Neuronal stem cell (in vitro differentiated cells): Measurements from ENCODE around the gene AMOT.
A peak's percentile ranks its signal among the peaks of the same experiment; 100 is the strongest.

ENCODE experiments used
- DNase-seq: peaks from one replicate; pipeline ENCODE4 v3.0.0-alpha.2; 2013; ENCODE audit warnings: low spot score
- H2AFZ ChIP-seq: one replicate; pipeline ENCODE4 v1.6.1; 2013; ENCODE audit warnings: mild to moderate bottlenecking, low read length, inconsistent platforms
- H2AK5ac ChIP-seq: 2 replicates; pipeline ENCODE4 v1.6.1; 2013; ENCODE audit warnings: low read depth, mild to moderate bottlenecking, inconsistent platforms, low read length, moderate library complexity, mixed read lengths
- H2BK120ac ChIP-seq: 2 replicates; pipeline ENCODE4 v1.6.1; 2013; ENCODE audit warnings: low read depth, mild to moderate bottlenecking, inconsistent platforms, low read length, moderate library complexity, mixed read lengths
- H2BK12ac ChIP-seq: one replicate; pipeline ENCODE4 v1.6.1; 2013; ENCODE audit warnings: low read length, inconsistent platforms
- H2BK15ac ChIP-seq: 2 replicates; pipeline ENCODE4 v1.6.1; 2013; ENCODE audit warnings: mild to moderate bottlenecking, low read length, inconsistent platforms, mixed read lengths
- H2BK5ac ChIP-seq: one replicate; pipeline ENCODE4 v1.6.1; 2013; ENCODE audit warnings: inconsistent platforms, mild to moderate bottlenecking, low read length, moderate library complexity
- H3K14ac ChIP-seq: one replicate; pipeline ENCODE4 v1.6.1; 2013; ENCODE audit warnings: low read length, inconsistent platforms
- H3K18ac ChIP-seq: 2 replicates; pipeline ENCODE4 v1.6.1; 2013; ENCODE audit warnings: low read length, inconsistent platforms
- H3K23ac ChIP-seq: 2 replicates; pipeline ENCODE4 v1.6.1; 2013; ENCODE audit warnings: low read depth, mild to moderate bottlenecking, mixed read lengths, low read length, inconsistent platforms; ENCODE audit not compliant: poor library complexity
- H3K27ac ChIP-seq: replicated peaks from 3 replicates; pipeline ENCODE4 v1.5.1; 2013; ENCODE audit warnings: low read length, inconsistent platforms
- H3K27me3 ChIP-seq, 3 experiments: 2 replicates each; pipeline ENCODE4 v1.6.1; 2013; ENCODE audit warnings: low read length in 3 of 3, mild to moderate bottlenecking in 2 of 3, inconsistent platforms in 1 of 3, low read depth in 1 of 3, mixed read lengths in 1 of 3, moderate library complexity in 1 of 3; ENCODE audit not compliant: control insufficient read depth in 3 of 3, insufficient read depth in 3 of 3
- H3K36me3 ChIP-seq, 2 donors: replicated peaks in 1 of 2; 2 replicates each; pipeline ENCODE4 v1.6.1; 2013; ENCODE audit warnings: low read length in 2 of 2; ENCODE audit not compliant: control insufficient read depth in 2 of 2, insufficient read depth in 2 of 2
- H3K4ac ChIP-seq: 2 replicates; pipeline ENCODE4 v1.6.1; 2013; ENCODE audit warnings: inconsistent platforms, mild to moderate bottlenecking, low read length, moderate library complexity
- H3K4me1 ChIP-seq, 2 donors: 1 replicate in 1 of 2; 2 replicates in 1 of 2; pipeline ENCODE4 v1.6.1; 2013; ENCODE audit warnings: low read length in 2 of 2, low read depth in 1 of 2; ENCODE audit not compliant: control insufficient read depth in 2 of 2, insufficient read depth in 1 of 2
- H3K4me2 ChIP-seq: one replicate; pipeline ENCODE4 v1.6.1; 2013; ENCODE audit warnings: mild to moderate bottlenecking, low read length, inconsistent platforms; ENCODE audit not compliant: insufficient read depth, poor library complexity, severe bottlenecking
- H3K4me3 ChIP-seq, 2 donors: 2 replicates each; pipeline ENCODE4 v1.5.1; 2013; ENCODE audit warnings: low read length in 2 of 2, mild to moderate bottlenecking in 2 of 2, inconsistent platforms in 1 of 2, moderate library complexity in 1 of 2
- H3K79me1 ChIP-seq: one replicate; pipeline ENCODE4 v1.6.1; 2013; ENCODE audit warnings: low read depth, mild to moderate bottlenecking, inconsistent platforms, low read length, moderate library complexity
- H3K9ac ChIP-seq: one replicate; pipeline ENCODE4 v1.6.1; 2013; ENCODE audit warnings: mild to moderate bottlenecking, low read depth, low read length, inconsistent platforms; ENCODE audit not compliant: poor library complexity
- H3K9me3 ChIP-seq, 2 donors: replicated peaks in 1 of 2; 2 replicates each; pipeline versions ENCODE3 to v1.6.1; 2013; ENCODE audit warnings: low read length in 2 of 2, mild to moderate bottlenecking in 2 of 2, inconsistent platforms in 1 of 2, low read depth in 1 of 2, mixed read lengths in 1 of 2, moderate library complexity in 1 of 2; ENCODE audit not compliant: control insufficient read depth in 2 of 2, insufficient read depth in 1 of 2
- H4K8ac ChIP-seq: one replicate; pipeline ENCODE4 v1.6.1; 2013; ENCODE audit warnings: low read depth, mild to moderate bottlenecking, inconsistent platforms, low read length, moderate library complexity
- H4K91ac ChIP-seq: one replicate; pipeline ENCODE4 v1.6.1; 2013; ENCODE audit warnings: low read length, low read depth, mild to moderate bottlenecking, inconsistent platforms; ENCODE audit not compliant: poor library complexity
- WGBS, 2 donors: extraction: QIAGEN DNeasy Blood & Tissue Kit; methylation state at CpG; one replicate each; pipeline ENCODE4 v1.1.7; 2013; ENCODE audit warnings: missing lambda C conversion rate in 2 of 2, mixed read lengths in 1 of 2; ENCODE audit not compliant: insufficient read length in 2 of 2, insufficient replicate concordance in 1 of 2; ENCODE audit errors: extremely low coverage in 2 of 2; 5-methylcytosine and 5-hydroxymethylcytosine counted together

Gene AMOT

DNA sequence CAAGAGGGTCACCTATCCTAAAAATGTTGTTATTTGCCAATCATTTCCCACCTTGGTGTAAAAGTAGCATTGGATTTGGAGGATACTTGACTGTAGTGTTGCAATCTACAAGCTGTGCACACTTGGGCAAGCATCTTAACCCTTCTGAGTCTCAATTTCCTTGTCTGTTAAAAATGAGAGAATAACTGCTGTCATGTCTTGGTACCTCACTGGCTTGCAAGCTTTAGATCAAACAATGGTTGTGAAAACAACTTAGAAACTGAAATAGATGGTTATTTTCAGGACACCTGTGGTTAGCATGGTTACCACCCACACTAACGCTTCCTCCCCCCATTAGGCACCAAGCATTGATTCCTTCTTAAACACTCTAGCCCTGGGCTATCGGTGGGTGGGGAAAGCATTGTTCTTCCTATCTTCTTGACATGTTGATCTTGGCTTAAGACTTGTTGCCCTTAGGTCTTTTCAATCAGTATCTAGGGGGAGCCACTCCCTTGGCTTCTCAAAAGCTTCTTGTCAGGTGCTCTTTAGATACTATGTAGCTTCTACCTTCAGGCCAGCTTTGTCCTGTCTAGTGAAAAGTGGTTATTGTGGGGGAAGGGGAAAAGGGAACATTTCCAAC is 10.6 kb upstream of the AMOT start:
- Histone ChIP-seq H3K4me2 (no peak overlapping the region), H2AK5ac (no peak overlapping the region), H3K4me1 (peaks cover 0 to 6% of the 10 kb centered on the region in 2 donors), H4K8ac (no peak overlapping the region), H4K91ac (no peak overlapping the region), H3K9me3 (no peaks in the 10 kb centered on the region), H3K36me3 (no peaks in the 10 kb centered on the region), H3K27ac (no peak overlapping the region), H3K9ac (no peak overlapping the region), H2BK120ac (no peak overlapping the region), H3K23ac (no peak overlapping the region), H2BK12ac (no peak overlapping the region), H2AFZ (no peak overlapping the region), H3K18ac (no peak overlapping the region), H3K79me1 (no peaks in the 10 kb centered on the region), H3K4ac (no peak overlapping the region), H3K4me3 (no peak overlapping the region), H2BK5ac (no peak overlapping the region), H2BK15ac (no peak overlapping the region), H3K14ac (no peak overlapping the region), H3K27me3 (no peaks in the 10 kb centered on the region)
- WGBS, 2 donors = no CpG with 5 or more reads among the region's 2 CpGs
- no peak for DNase-seq

GRCh38 chrX:112849016-112849415 is 8.4 kb upstream of the AMOT start:
- no peak overlapping the region for H2AK5ac ChIP-seq
- no peak overlapping the region for H3K4me3 ChIP-seq
- H2BK12ac ChIP-seq = no peak overlapping the region
- H3K4me2 ChIP-seq = no peak overlapping the region
- no peak overlapping the region for H4K91ac ChIP-seq
- H2BK15ac ChIP-seq = no peak overlapping the region
- no peak for DNase-seq
- H3K4ac ChIP-seq = no peak overlapping the region
- peaks cover 0 to 8% of the 10 kb centered on the region in 2 donors for H3K4me1 ChIP-seq
- no peak overlapping the region for H3K23ac ChIP-seq
- H3K18ac ChIP-seq = no peak overlapping the region
- no peak overlapping the region for H2BK120ac ChIP-seq
- no peak overlapping the region for H3K27ac ChIP-seq
- H2AFZ ChIP-seq = peak overlapping the region; percentile 7
- H3K14ac ChIP-seq = no peak overlapping the region
- no peaks in the 10 kb centered on the region for H3K79me1 ChIP-seq
- no peaks in the 10 kb centered on the region for H3K27me3 ChIP-seq
- H2BK5ac ChIP-seq = no peak overlapping the region
- no peak overlapping the region for H3K9ac ChIP-seq
- no peaks in the 10 kb centered on the region for H3K36me3 ChIP-seq
- no peaks in the 10 kb centered on the region for H3K9me3 ChIP-seq
- no peak overlapping the region for H4K8ac ChIP-seq

- Histone ChIP-seq H2BK12ac (no peak overlapping the region), H2BK5ac (no peak overlapping the region), H3K27ac (no peak overlapping the region), H3K14ac (no peak overlapping the region), H2AK5ac (no peak overlapping the region), H3K4ac (no peak overlapping the region), H3K4me1 (peaks cover 4 to 7% of the 10 kb centered on the region in 2 donors), H3K4me3 (no peak overlapping the region), H3K36me3 (no peaks in the 10 kb centered on the region), H3K4me2 (no peak overlapping the region), H3K9me3 (no peaks in the 10 kb centered on the region), H2AFZ (peak overlapping the region; percentile 59), H3K79me1 (no peaks in the 10 kb centered on the region), H2BK120ac (no peak overlapping the region), H2BK15ac (no peak overlapping the region), H3K9ac (no peak overlapping the region), H3K23ac (no peak overlapping the region), H3K27me3 (no peaks in the 10 kb centered on the region), H4K91ac (no peak overlapping the region), H3K18ac (no peak overlapping the region), H4K8ac (no peak overlapping the region)
- no peak for DNase-seq
- WGBS, 2 donors = no CpG with 5 or more reads among the region's 2 CpGs
Measured at GRCh38 chrX:112846782-112847181, 6.2 kb upstream of the AMOT start.

DNA sequence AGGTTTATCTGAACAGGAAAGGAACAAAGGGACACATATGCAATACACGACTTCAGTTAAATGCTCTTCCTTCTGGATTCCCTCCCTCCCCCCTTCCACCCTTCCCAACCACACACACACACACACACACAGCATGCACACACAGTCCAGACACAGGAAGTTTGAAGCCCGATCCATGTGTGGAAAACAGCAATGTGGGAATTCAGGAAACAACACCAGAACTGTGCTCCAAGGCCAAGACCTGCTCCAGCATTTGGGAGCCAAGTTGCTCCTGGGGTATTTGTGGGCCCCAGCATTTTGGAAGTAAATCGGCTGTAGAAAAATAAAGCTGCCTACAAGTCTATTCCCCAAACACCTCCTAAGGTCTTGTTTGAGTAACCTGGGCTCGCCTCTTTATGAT is 5.6 kb upstream of the AMOT start:
- H3K4me1 ChIP-seq = peaks cover 4% of the 10 kb centered on the region in 2 donors
- H3K18ac ChIP-seq = no peak overlapping the region
- no peaks in the 10 kb centered on the region for H3K79me1 ChIP-seq
- H2AFZ ChIP-seq = peak overlapping the region; percentile 59
- no peak overlapping the region for H2BK12ac ChIP-seq
- H3K9me3 ChIP-seq = no peaks in the 10 kb centered on the region
- no peak overlapping the region for H3K27ac ChIP-seq
- H4K8ac ChIP-seq = no peak overlapping the region
- no peak overlapping the region for H3K9ac ChIP-seq
- H4K91ac ChIP-seq = no peak overlapping the region
- DNase-seq = no peak
- H2BK15ac ChIP-seq = no peak overlapping the region
- H2BK120ac ChIP-seq = no peak overlapping the region
- no peak overlapping the region for H3K23ac ChIP-seq
- H3K4ac ChIP-seq = no peak overlapping the region
- no peaks in the 10 kb centered on the region for H3K36me3 ChIP-seq
- no peaks in the 10 kb centered on the region for H3K27me3 ChIP-seq
- H2BK5ac ChIP-seq = no peak overlapping the region
- no peak overlapping the region for H3K14ac ChIP-seq
- H2AK5ac ChIP-seq = no peak overlapping the region
- H3K4me2 ChIP-seq = no peak overlapping the region
- no peak overlapping the region for H3K4me3 ChIP-seq
- WGBS, 2 donors = no CpG with 5 or more reads among the region's 4 CpGs
